ENCODE data around the gene CMIP. TPM values are rescaled to one million over a fixed set of nuclear protein-coding genes. Genes with fewer than 3 reads are reported as not detected.

CMIP gene
- total and polyA plus RNA-seq, 10 of the 15 experiments (the other 5 are each of a cell fraction or from before 2014, with no cell fraction given), result 1.2 to 43.2 (median 4.4) TPM

- 0 out of 2 replicates have a peak, but pooled peaks have one; percentile 21 for TF ChIP-seq TCF3 (IDR thresholded peaks at IDR 0.05; ENCODE audit: borderline replicate concordance, insufficient read depth, low read depth, low read length)
- TF ChIP-seq IRF5 (IDR thresholded peaks at IDR 0.05; ENCODE audit: borderline replicate concordance), result no peak
- peak; percentile 29; the same call in 1 of the 2 replicates for TF ChIP-seq SMARCA5 (IDR thresholded peaks at IDR 0.05)
- peak; percentile 97 for TF ChIP-seq IKZF1 (conservative IDR thresholded peaks at IDR 0.05)
- TF ChIP-seq GATAD2B (conservative IDR thresholded peaks at IDR 0.05; ENCODE audit: low read depth), result peak; percentile 86
- peak; percentile 67 for TF ChIP-seq SKIL (IDR thresholded peaks at IDR 0.05; ENCODE audit: low read depth, poor library complexity, severe bottlenecking)
- 0 out of 2 replicates have a peak, but pooled peaks have one; percentile 34 for TF ChIP-seq NR2F1 (conservative IDR thresholded peaks at IDR 0.05)
- peak; percentile 41 to 72; a peak in 2 of 4 replicates for TF ChIP-seq EP300 (IDR thresholded peaks at IDR 0.05; ENCODE audit: borderline replicate concordance in 1 of 2, control insufficient read depth in 1 of 2, low read depth in 2 of 2, low read length in 2 of 2)
- TF ChIP-seq LARP7 (IDR thresholded peaks at IDR 0.05), result peak; percentile 48; the same call in 1 of the 2 replicates
- TF ChIP-seq CREM (IDR thresholded peaks at IDR 0.05; ENCODE audit: low read depth), result peak; percentile 67
- TF ChIP-seq YBX1 (IDR thresholded peaks at IDR 0.05), result no peak
- peak; percentile 97 for TF ChIP-seq SPI1 (IDR thresholded peaks at IDR 0.05; ENCODE audit: borderline replicate concordance, insufficient read depth, low read depth, low read length)
- TF ChIP-seq DPF2 (IDR thresholded peaks at IDR 0.05), result peak; percentile 95
- TF ChIP-seq RB1 (IDR thresholded peaks at IDR 0.05; ENCODE audit: borderline replicate concordance), result 0 out of 2 replicates have a peak, but pooled peaks have one; percentile 39
- peak; percentile 55; the same call in 1 of the 2 replicates for TF ChIP-seq RAD51 (IDR thresholded peaks at IDR 0.05)
- no peak for TF ChIP-seq RBBP5 (conservative IDR thresholded peaks at IDR 0.05)
- TF ChIP-seq MAX (IDR thresholded peaks at IDR 0.05; ENCODE audit: low read depth, low read length), result no peak
- TF ChIP-seq PRDM15 (CRISPR knock-in tag; IDR thresholded peaks at IDR 0.05), result no peak
- TF ChIP-seq BCL3 (IDR thresholded peaks at IDR 0.05; ENCODE audit: borderline replicate concordance, insufficient read depth, low read depth, low read length, poor library complexity, severe bottlenecking), result peak; percentile 73
- TF ChIP-seq NBN (IDR thresholded peaks at IDR 0.05), result 0 out of 2 replicates have a peak, but pooled peaks have one; percentile 57
- peak; percentile 89; the same call in 1 of the 2 replicates for TF ChIP-seq IRF4 (IDR thresholded peaks at IDR 0.05; ENCODE audit: low read depth, low read length)
- peak; percentile 42; the same call in 1 of the 2 replicates for TF ChIP-seq CREB1 (IDR thresholded peaks at IDR 0.05; ENCODE audit: low read depth)
These were observed 34.4 kb downstream of the CMIP start (continued) for GRCh38 chr16:81478876-81479511.

All from GM12878 (cell line).